NCI-H2171 treated with DMSO at 0.1 percent for 48 hours (cell line): ENCODE data around the gene RPL18.
"Not testable (repeated sequence)": the region's sequence is repeated elsewhere in the genome, so short reads cannot be mapped to it uniquely, and the experiment has no call there.

Experiments
- DNase-seq: peaks from one replicate; lab custom pipeline; 2025; lab: John Stamatoyannopoulos, UW

RPL18 gene

DNA sequence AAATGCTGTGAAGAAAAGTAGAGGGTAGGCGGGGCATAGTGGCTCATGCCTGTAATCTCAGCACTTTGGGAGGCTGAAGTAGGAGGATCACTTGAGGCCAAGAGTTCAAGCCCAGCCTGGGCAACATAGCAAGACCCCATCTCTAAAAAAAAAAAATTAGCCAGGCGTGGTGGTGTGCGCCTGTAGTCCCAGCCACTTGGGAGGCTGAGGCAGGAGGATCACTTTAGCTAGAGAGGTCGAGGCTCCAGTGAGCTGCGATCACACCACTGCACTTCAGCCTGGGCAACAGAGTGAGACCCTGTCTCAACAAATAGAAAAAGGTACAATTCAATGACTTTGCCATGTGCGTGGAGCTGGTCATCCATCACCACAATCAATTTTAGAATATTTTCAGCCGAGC, 41.1 kb downstream of the RPL18 start:
- DNase-seq = not testable (repeated sequence)

GRCh38 chr19:48575931-48576622, 42.9 kb downstream of the RPL18 start:
- DNase-seq = no peak

DNA sequence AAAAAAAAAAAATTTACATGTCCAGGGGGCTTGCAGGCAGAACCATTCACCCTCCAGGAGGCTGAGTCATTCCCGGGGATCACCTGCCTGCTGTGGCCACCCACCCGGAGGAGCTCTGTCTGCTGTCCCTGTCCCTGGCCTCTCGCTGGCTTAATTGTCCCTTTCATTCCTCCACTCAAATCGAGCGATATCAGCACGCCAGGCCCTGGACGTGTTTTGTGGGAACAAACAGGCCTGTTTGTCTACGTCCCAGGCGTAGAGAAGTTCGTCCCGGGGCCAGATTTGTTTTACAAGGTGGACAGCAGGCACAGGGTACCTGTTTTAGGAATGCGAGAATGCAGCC, 45.8 kb downstream of the RPL18 start:
- no peak for DNase-seq

DNA sequence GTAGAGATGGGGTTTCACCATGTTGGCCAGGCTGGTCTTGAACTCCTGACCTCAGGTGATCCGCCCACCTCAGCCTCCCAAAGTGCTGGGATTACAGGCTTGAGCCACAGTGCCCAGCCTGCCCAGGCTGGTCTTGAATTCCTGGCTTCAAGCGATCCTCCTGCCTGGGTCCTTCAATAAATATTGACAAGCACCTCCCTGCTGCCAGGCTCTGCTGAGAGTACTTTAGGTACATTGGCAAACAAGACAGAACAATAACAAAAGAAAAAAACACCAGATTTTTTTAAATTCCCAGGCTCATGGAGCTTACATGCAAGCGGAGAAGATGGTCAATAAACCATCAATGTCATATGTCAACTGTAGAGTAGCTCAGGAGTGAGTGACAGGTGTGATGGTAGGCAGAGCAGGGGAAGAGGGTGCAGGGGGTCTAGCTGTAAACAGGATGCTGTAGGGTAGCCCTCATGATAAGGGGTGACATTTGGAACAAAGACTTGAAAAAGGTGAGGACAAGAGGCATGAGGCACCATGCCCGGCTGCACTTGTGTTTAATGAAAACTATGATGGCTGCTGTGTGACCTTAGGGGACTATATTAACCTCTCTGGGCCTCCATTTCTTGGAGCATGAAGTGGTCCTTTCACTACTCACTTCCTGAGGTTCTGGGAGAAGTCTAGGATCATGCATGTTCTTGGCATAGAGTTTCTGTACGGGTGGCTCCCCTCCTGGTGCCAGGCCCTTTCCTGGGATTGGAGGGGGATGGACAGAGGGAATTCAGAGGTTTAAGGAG, 47.4 kb downstream of the RPL18 start:
- no peak for DNase-seq

GRCh38 chr19:48569814-48570213, 49.2 kb downstream of the RPL18 start:
- no peak for DNase-seq

GRCh38 chr19:48568345-48568886, 50.6 kb downstream of the RPL18 start:
- DNase-seq = peak; percentile 58
